GF-D8 (cell line): ENCODE results near the gene MAGEA9.
"Not testable (repeated sequence)": the region's sequence is repeated elsewhere in the genome, so short reads cannot be mapped to it uniquely, and the experiment has no call there.

ENCODE experiments used
- DNase-seq: peaks from one replicate; lab custom pipeline; 2025; lab: John Stamatoyannopoulos, UW

The MAGEA9 gene

GRCh38 chrX:149781727-149782126, at the start of gene MAGEA9:
TSS of gene MAGEA9 (plus strand) at chrX:149781930. CDS start at chrX:149786211, 4,281 bp downstream.
- not testable (repeated sequence) for DNase-seq

- not testable (repeated sequence) for DNase-seq
Observed at GRCh38 chrX:149742269-149742668, 39.5 kb upstream of the MAGEA9 start.

GRCh38 chrX:149746390-149747007, 35.2 kb upstream of the MAGEA9 start:
- DNase-seq, result not testable (repeated sequence)

- no peak for DNase-seq
Observed at GRCh38 chrX:149757206-149758067, 24.3 kb upstream of the MAGEA9 start.

- no peak for DNase-seq
Observed at GRCh38 chrX:149758068-149758714, 23.5 kb upstream of the MAGEA9 start.

GRCh38 chrX:149758715-149759078, 23.0 kb upstream of the MAGEA9 start:
- not testable (repeated sequence) for DNase-seq

GRCh38 chrX:149759824-149760223, 21.9 kb upstream of the MAGEA9 start:
- DNase-seq, result no peak

- DNase-seq, result no peak
Observed at GRCh38 chrX:149760965-149761364, 20.8 kb upstream of the MAGEA9 start.

GRCh38 chrX:149761858-149762674, 19.7 kb upstream of the MAGEA9 start:
- DNase-seq, result not testable (repeated sequence)

- DNase-seq, result no peak
Observed at GRCh38 chrX:149762696-149763614, 18.8 kb upstream of the MAGEA9 start.

- not testable (repeated sequence) for DNase-seq
Observed at GRCh38 chrX:149770344-149770743, 11.4 kb upstream of the MAGEA9 start.

- not testable (repeated sequence) for DNase-seq
Observed at GRCh38 chrX:149773026-149773425, 8.7 kb upstream of the MAGEA9 start.

- not testable (repeated sequence) for DNase-seq
Observed at GRCh38 chrX:149773768-149774167, 8.0 kb upstream of the MAGEA9 start, which contains the start of gene HSFX1. TSS of gene HSFX1 (plus strand) at chrX:149774068. CDS start at chrX:149774682, 614 bp downstream.

- not testable (repeated sequence) for DNase-seq
Observed at GRCh38 chrX:149777999-149778398, 3.7 kb upstream of the MAGEA9 start.

GRCh38 chrX:149795531-149795930, 13.8 kb downstream of the MAGEA9 start:
- DNase-seq, result not testable (repeated sequence)

GRCh38 chrX:149799095-149799714, 17.5 kb downstream of the MAGEA9 start:
- DNase-seq, result no peak

- no peak for DNase-seq
Observed at GRCh38 chrX:149799938-149800337, 18.2 kb downstream of the MAGEA9 start.

- no peak for DNase-seq
Observed at GRCh38 chrX:149803458-149804062, 21.8 kb downstream of the MAGEA9 start.

GRCh38 chrX:149804102-149804501, 22.4 kb downstream of the MAGEA9 start:
- no peak for DNase-seq
